Endodermal cell (in vitro differentiated cells): ENCODE data around the gene KRTAP10-7. TPM values are rescaled to one million over a fixed set of nuclear protein-coding genes. Genes with fewer than 3 reads are reported as not detected.
"Not testable (repeated sequence)": the region's sequence is repeated elsewhere in the genome, so short reads cannot be mapped to it uniquely, and the experiment has no call there.

ENCODE experiments used
- DNase-seq: peaks from one replicate; pipeline ENCODE4 v3.0.0-alpha.2; 2017
- H3K27ac ChIP-seq: 2 replicates; pipeline ENCODE4 v1.5.1; 2013; ENCODE audit warnings: mild to moderate bottlenecking, low read depth, low read length, moderate library complexity
- H3K27me3 ChIP-seq: 2 replicates; pipeline ENCODE4 v1.6.1; 2013; ENCODE audit warnings: mild to moderate bottlenecking, low read length, moderate library complexity; ENCODE audit not compliant: insufficient read depth, control insufficient read depth, poor library complexity, severe bottlenecking
- H3K36me3 ChIP-seq: 2 replicates; pipeline ENCODE4 v1.7.0; 2013; ENCODE audit warnings: mild to moderate bottlenecking, low read length, moderate library complexity; ENCODE audit not compliant: control insufficient read depth, insufficient read depth
- H3K4me1 ChIP-seq: one replicate; pipeline ENCODE4 v1.7.0; 2013; ENCODE audit warnings: low read length; ENCODE audit not compliant: control insufficient read depth, insufficient read depth
- H3K4me3 ChIP-seq: 2 replicates; pipeline ENCODE4 v1.5.1; 2013; ENCODE audit warnings: mild to moderate bottlenecking, low read length, moderate library complexity
- H3K9ac ChIP-seq: 2 replicates; pipeline ENCODE4 v1.6.1; 2013; ENCODE audit warnings: mild to moderate bottlenecking, low read length, moderate library complexity; ENCODE audit not compliant: poor library complexity, severe bottlenecking; ENCODE audit errors: extremely low read depth
- H3K9me3 ChIP-seq: 2 replicates; pipeline ENCODE4 v1.6.1; 2013; ENCODE audit warnings: mild to moderate bottlenecking, low read length, moderate library complexity; ENCODE audit not compliant: control insufficient read depth
- H3K27ac Mint-ChIP-seq: 2 replicates; pipeline ENCODE4 v1.8.0; 2020; ENCODE audit warnings: mixed read lengths
- H3K27me3 Mint-ChIP-seq: 2 replicates; pipeline ENCODE4 v1.8.0; 2021; ENCODE audit warnings: mild to moderate bottlenecking, mixed read lengths; ENCODE audit not compliant: insufficient read depth
- H3K36me3 Mint-ChIP-seq: 2 replicates; pipeline ENCODE4 v1.8.0; 2020; ENCODE audit warnings: low read depth, mixed read lengths
- H3K4me1 Mint-ChIP-seq: 2 replicates; pipeline ENCODE4 v1.8.0; 2020; ENCODE audit warnings: mixed read lengths
- H3K4me3 Mint-ChIP-seq: 2 replicates; pipeline ENCODE4 v1.8.0; 2020; ENCODE audit warnings: mild to moderate bottlenecking, moderate library complexity, mixed read lengths
- H3K9me3 Mint-ChIP-seq: 2 replicates; pipeline ENCODE4 v1.8.0; 2020; ENCODE audit warnings: mild to moderate bottlenecking, mixed read lengths
- CTCF ChIP-seq: fragments of 200-600 bp; sonication (generic); conservative IDR thresholded peaks from 2 replicates; pipeline ENCODE4 v1.5.0; 2021; ENCODE audit warnings: antibody characterized with exemption, mild to moderate bottlenecking
- WGBS, 2 experiments: methylation state at CpG; one replicate each; pipeline versions ENCODE4 v1.1.5 to v1.1.7; 2013; ENCODE audit warnings: missing lambda C conversion rate in 2 of 2, mixed read lengths in 1 of 2; ENCODE audit not compliant: insufficient coverage in 1 of 2, insufficient read length in 1 of 2; 5-methylcytosine and 5-hydroxymethylcytosine counted together
- total RNA-seq, 2 donors: library from RNA; stranded (reverse); fragmentation: NEBNext Ultra II Directional in 1 of 2; extraction: Animal tissue kit (Norgen Biotek cat#: 25700) in 1 of 2; gene quantifications; 2 replicates in 1 of 2; 3 replicates in 1 of 2; pipeline ENCODE4 v1.2.1, GENCODE V29; 2021

Gene KRTAP10-7
- total RNA-seq, 2 donors from 2014 or later = not detected

- H3K4me3 ChIP-seq = no peak overlapping the region
- Mint-ChIP-seq H3K9me3 (peaks cover 2% of the 10 kb centered on the region), H3K4me3 (no peak overlapping the region), H3K4me1 (peaks cover 9% of the 10 kb centered on the region), H3K36me3 (no peaks in the 10 kb centered on the region), H3K27ac (no peak overlapping the region), H3K27me3 (no peaks in the 10 kb centered on the region)
- DNase-seq = no peak
- no peak for TF ChIP-seq CTCF
- H3K9me3 ChIP-seq = peaks cover 13% of the 10 kb centered on the region
- H3K9ac ChIP-seq = no peak overlapping the region
- H3K27me3 ChIP-seq = no peaks in the 10 kb centered on the region
- H3K27ac ChIP-seq = no peak overlapping the region
- 83 to 96% methylated on average over 5 to 8 of the region's 8 CpGs for WGBS, 2 experiments
- H3K36me3 ChIP-seq = no peaks in the 10 kb centered on the region
- no peaks in the 10 kb centered on the region for H3K4me1 ChIP-seq
Observed at GRCh38 chr21:44599264-44600029, 950 bp upstream of the KRTAP10-7 start.

- not testable (repeated sequence) for H3K4me3 Mint-ChIP-seq, H3K4me1 Mint-ChIP-seq, H3K4me3 ChIP-seq, H3K27me3 ChIP-seq, H3K27ac ChIP-seq, H3K36me3 ChIP-seq, H3K36me3 Mint-ChIP-seq, H3K9me3 Mint-ChIP-seq, H3K9ac ChIP-seq, H3K27me3 Mint-ChIP-seq, H3K27ac Mint-ChIP-seq, H3K4me1 ChIP-seq
- WGBS, 2 experiments = 92 to 96% methylated on average over 7 to 10 of the region's 10 CpGs
- DNase-seq = peak; percentile 45
- peak; percentile 22 for TF ChIP-seq CTCF
- peaks cover 13% of the 10 kb centered on the region for H3K9me3 ChIP-seq
Observed at GRCh38 chr21:44601091-44601490, 694 bp downstream of the KRTAP10-7 start.

GRCh38 chr21:44601596-44602462 is 1.4 kb downstream of the KRTAP10-7 start:
- Mint-ChIP-seq H3K4me3 (no peak overlapping the region), H3K4me1 (peaks cover 9% of the 10 kb centered on the region), H3K9me3 (peaks cover 5% of the 10 kb centered on the region), H3K27ac (no peak overlapping the region), H3K27me3 (no peaks in the 10 kb centered on the region), H3K36me3 (no peaks in the 10 kb centered on the region)
- Histone ChIP-seq H3K27me3 (no peaks in the 10 kb centered on the region), H3K27ac (no peak overlapping the region), H3K9me3 (peaks cover 18% of the 10 kb centered on the region), H3K4me3 (no peak overlapping the region), H3K36me3 (no peaks in the 10 kb centered on the region), H3K9ac (no peak overlapping the region), H3K4me1 (no peaks in the 10 kb centered on the region)
- 90 to 93% methylated on average over 9 to 23 of the region's 23 CpGs for WGBS, 2 experiments
- TF ChIP-seq CTCF = no peak
- peak; percentile 40 for DNase-seq
